Osteoblast (primary cell): ENCODE measurements around the gene SPACA4. TPM values are rescaled to one million over a fixed set of nuclear protein-coding genes. Genes with fewer than 3 reads are reported as not detected.

Source experiments
- DNase-seq: peaks from one replicate; pipeline ENCODE4 v3.0.0; 2011; ENCODE audit warnings: low spot score, mixed read lengths; ENCODE audit not compliant: insufficient read length; ENCODE audit errors: missing footprints
- H2AFZ ChIP-seq: 2 replicates; pipeline ENCODE4 v1.6.0; 2011; ENCODE audit warnings: mild to moderate bottlenecking, low read length
- H3K27ac ChIP-seq: 2 replicates; pipeline ENCODE4 v1.5.1; 2011; ENCODE audit warnings: mild to moderate bottlenecking, low read depth, low read length, moderate library complexity
- H3K27me3 ChIP-seq: 2 replicates; pipeline ENCODE4 v1.6.0; 2012; ENCODE audit warnings: mild to moderate bottlenecking, control low read depth, inconsistent platforms, low read length, moderate library complexity; ENCODE audit not compliant: insufficient read depth
- H3K36me3 ChIP-seq: 2 replicates; pipeline ENCODE4 v1.5.1; 2011; ENCODE audit warnings: mild to moderate bottlenecking, low read length, control low read depth, moderate library complexity; ENCODE audit not compliant: insufficient read depth
- H3K4me1 ChIP-seq: 2 replicates; pipeline ENCODE4 v1.5.1; 2011; ENCODE audit warnings: mild to moderate bottlenecking, low read length, control low read depth, moderate library complexity; ENCODE audit not compliant: insufficient read depth
- H3K4me2 ChIP-seq: 2 replicates; pipeline ENCODE4 v1.6.0; 2011; ENCODE audit warnings: mild to moderate bottlenecking, low read length; ENCODE audit not compliant: insufficient read depth
- H3K4me3 ChIP-seq: fragments of 200-600 bp; sonication (generic); 3 replicates; pipeline ENCODE4 v1.5.1; 2012; ENCODE audit warnings: mild to moderate bottlenecking, low read length, inconsistent platforms; ENCODE audit not compliant: insufficient read depth
- H3K79me2 ChIP-seq: 2 replicates; pipeline ENCODE4 v1.6.0; 2012; ENCODE audit warnings: mild to moderate bottlenecking, low read length, control low read depth, inconsistent platforms; ENCODE audit not compliant: insufficient read depth
- H3K9me3 ChIP-seq: 2 replicates; pipeline ENCODE4 v1.5.1; 2011; ENCODE audit warnings: low read depth, low read length, control low read depth
- H4K20me1 ChIP-seq: 2 replicates; pipeline ENCODE4 v1.6.0; 2012; ENCODE audit warnings: mild to moderate bottlenecking, low read length, control low read depth; ENCODE audit not compliant: insufficient read depth
- total RNA-seq: library from RNA; depleted of rRNA; stranded (reverse); fragments of >200 nt; gene quantifications from 2 replicates; pipeline ENCODE4 v1.2.3, GENCODE V29; 2012
- TF ChIP-seq, protein P1 (sequence below): IDR thresholded peaks from 2 replicates; pipeline ENCODE4 v1.5.1; 2011; ENCODE audit warnings: mild to moderate bottlenecking, low read depth, low read length, moderate library complexity; ENCODE audit errors: extremely low read depth

The SPACA4 gene
- total RNA-seq, 1 donor: not detected

DNA sequence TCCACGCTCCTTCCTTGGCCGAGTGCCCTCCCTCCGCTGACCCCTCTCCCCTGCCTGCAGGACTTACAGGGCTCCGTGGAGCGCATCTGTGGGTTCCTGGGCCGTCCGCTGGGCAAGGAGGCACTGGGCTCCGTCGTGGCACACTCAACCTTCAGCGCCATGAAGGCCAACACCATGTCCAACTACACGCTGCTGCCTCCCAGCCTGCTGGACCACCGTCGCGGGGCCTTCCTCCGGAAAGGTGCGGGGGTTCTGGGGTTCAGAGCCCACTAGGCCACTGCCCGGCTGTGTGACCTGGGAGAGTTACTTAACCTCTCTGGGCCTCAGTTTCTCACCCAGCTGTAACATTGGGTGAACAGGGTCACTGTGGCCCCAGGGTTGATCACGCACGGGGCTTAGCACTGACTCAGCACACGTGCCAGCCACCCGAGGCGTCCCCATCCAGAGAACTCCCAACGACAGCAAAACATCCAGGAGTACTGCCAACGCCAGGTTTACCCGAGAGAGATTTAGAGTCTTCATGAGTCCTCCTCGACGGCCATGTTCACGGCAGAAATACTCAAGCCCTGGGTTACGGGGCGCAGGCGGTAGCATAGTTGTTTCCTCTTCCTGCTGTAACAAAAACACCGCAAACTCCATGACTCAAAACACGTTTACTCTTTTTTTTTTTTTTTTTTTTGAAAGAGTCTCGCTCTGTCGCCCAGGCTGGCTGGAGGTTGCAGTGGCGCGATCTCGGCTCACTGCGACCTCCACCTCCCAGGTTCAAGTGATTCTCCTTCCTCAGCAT, 9.7 kb upstream of the SPACA4 start:
- no peaks in the 10 kb centered on the region for H3K27me3 ChIP-seq
- peak; percentile 26 for DNase-seq
- no peaks in the 10 kb centered on the region for H4K20me1 ChIP-seq
- TF ChIP-seq, protein P1, sequence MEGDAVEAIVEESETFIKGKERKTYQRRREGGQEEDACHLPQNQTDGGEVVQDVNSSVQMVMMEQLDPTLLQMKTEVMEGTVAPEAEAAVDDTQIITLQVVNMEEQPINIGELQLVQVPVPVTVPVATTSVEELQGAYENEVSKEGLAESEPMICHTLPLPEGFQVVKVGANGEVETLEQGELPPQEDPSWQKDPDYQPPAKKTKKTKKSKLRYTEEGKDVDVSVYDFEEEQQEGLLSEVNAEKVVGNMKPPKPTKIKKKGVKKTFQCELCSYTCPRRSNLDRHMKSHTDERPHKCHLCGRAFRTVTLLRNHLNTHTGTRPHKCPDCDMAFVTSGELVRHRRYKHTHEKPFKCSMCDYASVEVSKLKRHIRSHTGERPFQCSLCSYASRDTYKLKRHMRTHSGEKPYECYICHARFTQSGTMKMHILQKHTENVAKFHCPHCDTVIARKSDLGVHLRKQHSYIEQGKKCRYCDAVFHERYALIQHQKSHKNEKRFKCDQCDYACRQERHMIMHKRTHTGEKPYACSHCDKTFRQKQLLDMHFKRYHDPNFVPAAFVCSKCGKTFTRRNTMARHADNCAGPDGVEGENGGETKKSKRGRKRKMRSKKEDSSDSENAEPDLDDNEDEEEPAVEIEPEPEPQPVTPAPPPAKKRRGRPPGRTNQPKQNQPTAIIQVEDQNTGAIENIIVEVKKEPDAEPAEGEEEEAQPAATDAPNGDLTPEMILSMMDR: no peak
- no peak overlapping the region for H3K27ac ChIP-seq
- no peak overlapping the region for H2AFZ ChIP-seq
- no peaks in the 10 kb centered on the region for H3K4me1 ChIP-seq
- no peaks in the 10 kb centered on the region for H3K36me3 ChIP-seq
- no peak overlapping the region for H3K4me3 ChIP-seq
- H3K9me3 ChIP-seq: no peaks in the 10 kb centered on the region
- no peaks in the 10 kb centered on the region for H3K79me2 ChIP-seq
- H3K4me2 ChIP-seq: no peak overlapping the region

GRCh38 chr19:48598996-48599700, 7.4 kb upstream of the SPACA4 start:
- TF ChIP-seq, protein P1: no peak
- no peak overlapping the region for H3K4me3 ChIP-seq
- no peak overlapping the region for H3K27ac ChIP-seq
- peak; percentile 66 for DNase-seq
- no peaks in the 10 kb centered on the region for H3K27me3 ChIP-seq
- H4K20me1 ChIP-seq: no peaks in the 10 kb centered on the region
- no peaks in the 10 kb centered on the region for H3K79me2 ChIP-seq
- no peaks in the 10 kb centered on the region for H3K36me3 ChIP-seq
- no peak overlapping the region for H2AFZ ChIP-seq
- no peak overlapping the region for H3K4me2 ChIP-seq
- H3K9me3 ChIP-seq: no peaks in the 10 kb centered on the region
- H3K4me1 ChIP-seq: no peaks in the 10 kb centered on the region

- no peaks in the 10 kb centered on the region for H3K79me2 ChIP-seq
- H3K4me1 ChIP-seq: no peaks in the 10 kb centered on the region
- no peak overlapping the region for H3K4me3 ChIP-seq
- H3K4me2 ChIP-seq: no peak overlapping the region
- H3K27ac ChIP-seq: no peak overlapping the region
- TF ChIP-seq, protein P1: no peak
- H3K36me3 ChIP-seq: no peaks in the 10 kb centered on the region
- no peaks in the 10 kb centered on the region for H3K27me3 ChIP-seq
- H2AFZ ChIP-seq: no peak overlapping the region
- no peaks in the 10 kb centered on the region for H3K9me3 ChIP-seq
- DNase-seq: peak; percentile 50
- no peaks in the 10 kb centered on the region for H4K20me1 ChIP-seq
Measured at GRCh38 chr19:48600679-48601417, 5.7 kb upstream of the SPACA4 start.
